Measurements from ENCODE around the gene NR4A2.
A peak's percentile ranks its signal among the peaks of the same experiment; 100 is the strongest.

Gene NR4A2

DNA sequence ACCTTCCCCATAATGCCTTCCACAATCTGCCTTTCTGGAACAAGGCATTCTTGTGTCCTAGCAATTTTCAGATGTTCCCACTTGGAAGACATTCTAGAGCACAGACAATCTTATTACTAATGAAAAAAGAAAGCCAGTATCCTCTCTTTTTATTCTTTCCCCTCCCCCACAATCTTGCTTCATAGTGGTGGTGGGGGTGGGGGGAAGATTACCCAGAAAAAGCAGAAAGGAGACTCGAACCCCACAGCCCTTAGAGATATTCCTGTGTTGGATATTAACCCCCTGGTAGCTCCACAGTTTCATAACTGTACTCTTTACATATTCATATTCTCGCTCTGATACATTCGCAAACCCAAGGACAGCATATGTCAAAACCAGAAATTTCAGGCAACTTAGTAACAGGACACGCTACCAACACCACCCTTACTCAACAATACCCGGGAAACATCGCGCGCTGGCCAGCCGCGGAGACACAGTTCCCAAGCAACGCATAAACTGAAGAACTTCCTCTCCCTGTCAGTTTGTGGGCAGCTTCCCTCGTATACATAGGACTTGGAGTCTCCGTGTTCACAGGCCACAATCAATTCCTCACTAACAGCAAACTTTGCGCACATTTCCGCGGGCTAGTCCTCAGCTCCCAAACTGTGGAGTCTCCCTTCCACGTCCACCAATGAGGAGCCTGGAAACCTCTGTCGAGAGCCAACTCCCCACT is 793 bp downstream of the NR4A2 start:
- DNase-seq (ENCODE audit: low spot score in 2 of 2) (peak in 1 of 2 donors; percentile 71), ATAC-seq (peak; percentile 39)
- Mint-ChIP-seq H3K4me3 (peak overlapping the region; percentile 97), H3K36me3 (peaks cover 85% of the 10 kb centered on the region), H3K27ac (peak overlapping the region; percentile 98), H3K4me1 (peaks cover 61% of the 10 kb centered on the region), H3K9me3 (no peaks in the 10 kb centered on the region)

GRCh38 chr2:156329927-156330726 is 2.4 kb downstream of the NR4A2 start:
- peaks cover 94% of the 10 kb centered on the region for H3K36me3 Mint-ChIP-seq
- peak overlapping the region; percentile 97 for H3K4me3 Mint-ChIP-seq
- no peak for DNase-seq (ENCODE audit: low spot score in 2 of 2)
- H3K4me1 Mint-ChIP-seq, result peaks cover 53% of the 10 kb centered on the region
- no peak for ATAC-seq
- no peaks in the 10 kb centered on the region for H3K9me3 Mint-ChIP-seq
- peak overlapping the region; percentile 29 for H3K27ac Mint-ChIP-seq

- Mint-ChIP-seq H3K27ac (no peak overlapping the region), H3K36me3 (peaks cover 95% of the 10 kb centered on the region), H3K9me3 (no peaks in the 10 kb centered on the region), H3K4me3 (peak overlapping the region; percentile 97), H3K4me1 (peaks cover 44% of the 10 kb centered on the region)
- ATAC-seq, result no peak
- no peak for DNase-seq (ENCODE audit: low spot score in 2 of 2)
Measured at GRCh38 chr2:156329031-156329926, 3.2 kb downstream of the NR4A2 start.

DNA sequence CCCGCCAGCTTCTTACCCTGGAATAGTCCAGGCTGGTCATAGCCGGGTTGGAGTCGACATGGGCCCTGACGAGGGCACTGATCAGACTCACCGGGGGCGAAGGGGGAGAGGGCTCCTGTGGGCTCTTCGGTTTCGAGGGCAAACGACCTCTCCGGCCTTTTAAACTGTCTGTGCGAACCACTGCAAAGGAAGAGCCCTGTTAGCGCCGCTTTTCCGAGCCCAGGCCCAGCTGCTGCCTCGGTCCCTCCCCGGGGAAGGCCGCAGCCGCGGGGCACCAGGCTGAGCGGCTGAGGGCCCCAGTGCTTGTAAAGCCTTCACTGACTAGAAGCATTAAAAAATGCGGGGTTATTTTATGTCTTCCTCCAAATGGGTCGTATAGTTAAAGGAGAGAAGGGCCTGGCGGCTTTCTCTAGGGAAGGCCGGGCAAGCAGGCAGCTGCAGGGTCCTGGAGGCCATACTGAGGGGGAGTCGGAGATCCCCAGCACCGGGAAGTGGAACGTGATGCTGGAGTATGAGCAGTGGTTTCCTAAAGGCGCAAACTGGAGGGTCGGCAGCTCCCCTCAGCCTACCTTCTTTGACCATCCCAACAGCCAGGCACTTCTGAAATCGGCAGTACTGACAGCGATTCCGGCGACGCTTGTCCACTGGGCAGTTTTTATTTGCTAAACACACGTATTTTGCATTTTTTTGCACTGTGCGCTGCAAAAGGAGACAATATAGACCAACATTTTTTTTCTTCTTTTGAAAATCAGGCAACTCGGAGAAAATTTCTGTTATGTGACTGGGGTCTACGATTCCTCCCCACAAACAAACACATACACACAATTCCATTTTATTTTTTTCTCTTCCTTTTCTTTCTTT is 4.5 kb downstream of the NR4A2 start:
- DNase-seq (ENCODE audit: low spot score in 2 of 2), result no peak
- Mint-ChIP-seq H3K4me3 (no peak overlapping the region), H3K9me3 (no peaks in the 10 kb centered on the region), H3K4me1 (peaks cover 35% of the 10 kb centered on the region), H3K27ac (no peak overlapping the region), H3K36me3 (peaks cover 95% of the 10 kb centered on the region)
- ATAC-seq, result no peak

DNA sequence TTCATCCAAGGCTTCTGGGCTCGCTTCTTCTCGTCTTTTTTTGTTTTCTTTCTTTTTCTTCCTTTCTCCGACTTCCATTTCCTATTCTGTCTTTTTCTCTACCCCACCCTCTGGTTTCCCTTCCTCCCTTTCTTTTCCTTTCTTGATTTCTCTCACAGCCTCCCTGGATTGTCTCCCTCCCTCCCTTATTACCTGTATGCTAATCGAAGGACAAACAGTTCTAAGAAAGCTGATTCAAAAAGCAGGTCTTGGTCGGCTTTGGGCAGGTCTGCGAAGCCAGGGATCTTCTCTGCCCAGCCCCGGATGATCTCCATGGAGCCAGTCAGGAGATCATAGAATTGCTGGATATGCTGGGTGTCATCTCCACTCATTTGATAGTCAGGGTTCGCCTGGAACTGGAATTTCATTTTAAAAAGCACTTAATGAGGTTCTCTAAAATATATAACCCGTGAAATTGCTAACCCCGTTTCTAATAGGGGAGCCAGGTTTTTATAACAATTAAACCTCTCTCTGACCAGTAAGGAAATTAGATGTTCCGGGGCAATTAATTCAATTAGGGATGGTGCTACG is 5.9 kb downstream of the NR4A2 start:
- no peak for ATAC-seq
- DNase-seq (ENCODE audit: low spot score in 2 of 2), result no peak
- Mint-ChIP-seq H3K27ac (no peak overlapping the region), H3K36me3 (peaks cover 82% of the 10 kb centered on the region), H3K4me3 (no peak overlapping the region), H3K4me1 (peaks cover 38% of the 10 kb centered on the region), H3K9me3 (no peaks in the 10 kb centered on the region)

GRCh38 chr2:156325688-156326525 is 6.6 kb downstream of the NR4A2 start:
- H3K36me3 Mint-ChIP-seq, result peaks cover 79% of the 10 kb centered on the region
- no peak overlapping the region for H3K27ac Mint-ChIP-seq
- ATAC-seq (no peak), DNase-seq (ENCODE audit: low spot score in 2 of 2) (no peak)
- peaks cover 36% of the 10 kb centered on the region for H3K4me1 Mint-ChIP-seq
- H3K9me3 Mint-ChIP-seq, result no peaks in the 10 kb centered on the region
- H3K4me3 Mint-ChIP-seq, result no peak overlapping the region

GRCh38 chr2:156323754-156324153 is 8.8 kb downstream of the NR4A2 start:
- Mint-ChIP-seq H3K27ac (no peak overlapping the region), H3K4me1 (peaks cover 28% of the 10 kb centered on the region), H3K36me3 (peaks cover 59% of the 10 kb centered on the region), H3K4me3 (no peak overlapping the region), H3K9me3 (no peaks in the 10 kb centered on the region)
- ATAC-seq (no peak), DNase-seq (ENCODE audit: low spot score in 2 of 2) (no peak)

- Mint-ChIP-seq H3K27ac (no peak overlapping the region), H3K4me1 (peaks cover 28% of the 10 kb centered on the region), H3K9me3 (no peaks in the 10 kb centered on the region), H3K4me3 (peak overlapping the region; percentile 75), H3K36me3 (peaks cover 49% of the 10 kb centered on the region)
- ATAC-seq (no peak), DNase-seq (ENCODE audit: low spot score in 2 of 2) (no peak)
Measured at GRCh38 chr2:156322686-156323231, 9.8 kb downstream of the NR4A2 start.

- ATAC-seq, result peak; percentile 71
- no peak overlapping the region for H3K27ac Mint-ChIP-seq
- H3K36me3 Mint-ChIP-seq, result peaks cover 43% of the 10 kb centered on the region
- no peak for DNase-seq (ENCODE audit: low spot score in 2 of 2)
- H3K4me3 Mint-ChIP-seq, result peak overlapping the region; percentile 75
- H3K9me3 Mint-ChIP-seq, result no peaks in the 10 kb centered on the region
- H3K4me1 Mint-ChIP-seq, result peaks cover 28% of the 10 kb centered on the region
Measured at GRCh38 chr2:156322051-156322685, 10.4 kb downstream of the NR4A2 start.

GRCh38 chr2:156321243-156321904 is 11.1 kb downstream of the NR4A2 start:
- no peak for DNase-seq (ENCODE audit: low spot score in 2 of 2)
- H3K4me1 Mint-ChIP-seq, result peaks cover 28% of the 10 kb centered on the region
- peak overlapping the region; percentile 75 for H3K4me3 Mint-ChIP-seq
- H3K36me3 Mint-ChIP-seq, result peaks cover 35% of the 10 kb centered on the region
- peak; percentile 73 for ATAC-seq
- H3K27ac Mint-ChIP-seq, result no peak overlapping the region
- no peaks in the 10 kb centered on the region for H3K9me3 Mint-ChIP-seq

DNA sequence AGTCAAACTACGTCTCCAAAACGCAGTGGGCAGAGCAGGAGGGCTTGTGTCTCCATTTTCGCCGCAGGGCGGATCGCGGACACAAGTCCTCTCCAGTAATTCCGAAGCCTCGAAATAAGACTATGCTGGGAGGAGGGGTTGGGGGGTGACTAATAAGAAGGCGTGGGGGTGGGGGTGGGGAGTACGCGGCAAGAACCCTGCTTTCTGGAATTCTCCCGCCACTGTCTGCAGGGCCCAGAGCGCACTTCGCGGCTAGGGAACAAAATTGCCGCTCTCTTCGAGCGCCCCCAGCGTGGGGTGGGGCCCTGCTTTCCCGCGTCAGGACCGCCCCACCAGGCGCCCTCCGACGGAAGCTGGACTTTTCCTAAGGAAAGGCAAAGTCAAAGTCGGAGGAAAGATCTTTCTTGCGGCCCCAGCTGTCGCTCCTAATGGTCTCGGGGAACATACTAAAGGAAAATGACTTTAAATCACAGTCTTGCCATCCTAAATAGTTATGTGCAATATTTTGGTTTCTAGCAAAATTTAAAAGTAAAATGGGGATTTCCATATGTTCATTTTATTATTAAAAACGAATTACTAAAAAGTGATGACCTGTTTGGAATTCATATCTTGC is 11.9 kb downstream of the NR4A2 start:
- Mint-ChIP-seq H3K9me3 (no peaks in the 10 kb centered on the region), H3K27ac (no peak overlapping the region), H3K36me3 (peaks cover 27% of the 10 kb centered on the region), H3K4me3 (peak overlapping the region; percentile 75), H3K4me1 (peaks cover 28% of the 10 kb centered on the region)
- DNase-seq (ENCODE audit: low spot score in 2 of 2) (no peak), ATAC-seq (peak; percentile 12)

GRCh38 chr2:156319811-156320485 is 12.6 kb downstream of the NR4A2 start:
- ATAC-seq, result peak; percentile 51
- no peak overlapping the region for H3K27ac Mint-ChIP-seq
- peaks cover 28% of the 10 kb centered on the region for H3K4me1 Mint-ChIP-seq
- DNase-seq (ENCODE audit: low spot score in 2 of 2), result no peak
- peaks cover 21% of the 10 kb centered on the region for H3K36me3 Mint-ChIP-seq
- no peaks in the 10 kb centered on the region for H3K9me3 Mint-ChIP-seq
- peak overlapping the region; percentile 75 for H3K4me3 Mint-ChIP-seq
